Measurements from ENCODE around the gene GAN. TPM values are rescaled to one million over a fixed set of nuclear protein-coding genes. Genes with fewer than 3 reads are reported as not detected.

The GAN gene
- total RNA-seq, 3 donors from 2014 or later: 15.5 to 23.2 (median 21.1) TPM

DNA sequence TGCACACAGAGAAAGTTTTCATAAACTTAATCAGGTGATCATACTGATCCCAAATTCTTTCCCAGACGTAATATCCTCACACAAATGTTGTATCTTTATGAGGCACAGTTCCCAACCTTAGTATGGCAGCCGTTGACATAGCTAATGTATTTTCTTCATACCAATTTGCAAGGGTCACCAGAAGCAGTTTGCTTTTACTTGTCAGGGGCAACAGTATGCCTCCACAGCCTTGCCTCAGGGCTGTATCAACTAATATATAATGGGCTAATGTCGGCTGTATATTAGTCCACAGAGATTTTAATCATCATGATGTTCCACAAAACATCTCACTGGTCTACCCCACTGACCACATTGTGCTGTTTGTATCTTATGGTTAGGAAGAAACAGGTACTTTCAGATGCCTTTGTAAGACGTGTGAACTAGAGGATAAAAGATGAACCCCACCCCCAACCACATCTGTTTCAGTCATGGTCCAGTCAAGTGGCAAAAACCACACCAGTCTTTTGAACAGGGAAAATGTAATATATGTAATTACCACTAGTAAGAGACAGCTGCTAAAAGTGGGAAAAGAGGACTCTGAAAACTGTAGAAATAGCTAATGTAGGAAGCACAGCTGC is 55.2 kb downstream of the GAN start:
- ATAC-seq: no peak
- no peak for DNase-seq
- Histone ChIP-seq H3K9me3 (no peaks in the 10 kb centered on the region), H3K4me1 (ENCODE audit: low read depth) (no peaks in the 10 kb centered on the region), H3K4me3 (no peak overlapping the region), H3K36me3 (ENCODE audit: low read depth) (no peaks in the 10 kb centered on the region)
- intact Hi-C loops (cut with DNase I, micrococcal nuclease): no loop called here
- TF ChIP-seq, protein P1, sequence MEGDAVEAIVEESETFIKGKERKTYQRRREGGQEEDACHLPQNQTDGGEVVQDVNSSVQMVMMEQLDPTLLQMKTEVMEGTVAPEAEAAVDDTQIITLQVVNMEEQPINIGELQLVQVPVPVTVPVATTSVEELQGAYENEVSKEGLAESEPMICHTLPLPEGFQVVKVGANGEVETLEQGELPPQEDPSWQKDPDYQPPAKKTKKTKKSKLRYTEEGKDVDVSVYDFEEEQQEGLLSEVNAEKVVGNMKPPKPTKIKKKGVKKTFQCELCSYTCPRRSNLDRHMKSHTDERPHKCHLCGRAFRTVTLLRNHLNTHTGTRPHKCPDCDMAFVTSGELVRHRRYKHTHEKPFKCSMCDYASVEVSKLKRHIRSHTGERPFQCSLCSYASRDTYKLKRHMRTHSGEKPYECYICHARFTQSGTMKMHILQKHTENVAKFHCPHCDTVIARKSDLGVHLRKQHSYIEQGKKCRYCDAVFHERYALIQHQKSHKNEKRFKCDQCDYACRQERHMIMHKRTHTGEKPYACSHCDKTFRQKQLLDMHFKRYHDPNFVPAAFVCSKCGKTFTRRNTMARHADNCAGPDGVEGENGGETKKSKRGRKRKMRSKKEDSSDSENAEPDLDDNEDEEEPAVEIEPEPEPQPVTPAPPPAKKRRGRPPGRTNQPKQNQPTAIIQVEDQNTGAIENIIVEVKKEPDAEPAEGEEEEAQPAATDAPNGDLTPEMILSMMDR (IDR thresholded peaks at IDR 0.05): no peak

DNA sequence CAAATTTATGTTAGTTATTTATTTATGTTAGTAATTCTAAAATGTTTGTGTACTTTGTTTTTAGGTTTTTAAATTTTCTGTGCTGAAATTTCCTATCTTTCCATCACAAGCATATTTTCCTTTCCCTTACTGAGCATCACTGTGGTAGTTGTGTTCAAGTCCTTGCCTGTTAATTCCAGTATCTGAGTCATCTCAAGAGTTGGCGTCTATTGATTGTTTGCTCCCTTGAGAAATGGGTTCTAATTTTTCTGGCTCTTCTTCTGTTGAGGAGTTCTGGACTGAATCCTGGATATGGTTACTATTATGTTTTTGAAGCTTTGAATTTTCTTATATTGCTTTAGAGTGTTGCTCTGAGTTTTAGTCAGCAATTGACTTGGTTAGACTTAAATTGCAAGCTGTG is 56.3 kb downstream of the GAN start:
- H3K9me3 ChIP-seq: no peaks in the 10 kb centered on the region
- intact Hi-C loops (cut with DNase I, micrococcal nuclease): no loop called here
- H3K4me1 ChIP-seq (ENCODE audit: low read depth): no peaks in the 10 kb centered on the region
- ATAC-seq (no peak), DNase-seq (no peak)
- TF ChIP-seq, protein P1 (IDR thresholded peaks at IDR 0.05): no peak
- no peak overlapping the region for H3K4me3 ChIP-seq
- H3K36me3 ChIP-seq (ENCODE audit: low read depth): no peaks in the 10 kb centered on the region

DNA sequence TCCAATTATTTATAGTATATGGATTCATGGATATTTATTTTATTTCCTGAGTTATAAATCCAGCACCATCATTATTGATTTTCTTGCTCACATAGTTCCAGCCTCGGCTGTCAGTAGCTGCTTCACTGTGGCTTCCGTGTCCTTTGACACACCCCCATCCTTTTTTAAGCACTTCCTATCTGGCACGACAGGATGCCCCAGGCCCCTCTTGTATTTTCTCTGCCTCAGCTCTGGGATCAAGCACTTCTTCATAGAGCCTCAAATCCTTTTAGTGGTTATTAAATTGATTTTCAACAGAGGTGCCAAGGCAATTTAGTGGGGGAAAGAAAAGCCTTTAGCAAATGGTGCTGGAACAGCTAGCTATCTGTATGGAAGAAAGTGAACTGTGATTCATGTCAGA is 59.8 kb downstream of the GAN start:
- TF ChIP-seq, protein P1 (IDR thresholded peaks at IDR 0.05): no peak
- ATAC-seq: no peak

DNA sequence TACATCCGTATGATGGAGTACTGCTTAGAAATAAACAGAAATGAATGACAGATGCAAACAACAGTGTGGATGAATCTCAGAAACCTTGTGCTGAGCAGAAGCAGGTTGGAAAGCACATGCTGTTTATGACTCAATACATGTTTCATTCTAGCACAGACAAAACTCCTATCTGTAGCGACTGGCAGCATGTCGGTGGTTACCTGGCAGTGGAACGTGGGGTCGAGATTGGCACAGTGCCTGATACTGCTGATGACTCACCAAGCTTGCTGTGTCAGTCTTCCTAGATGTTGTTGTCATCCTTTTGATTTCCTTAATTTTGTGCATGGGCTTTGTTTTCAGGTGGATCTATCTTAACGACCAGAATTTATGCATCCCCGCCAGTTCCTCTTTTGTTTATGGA is 62.1 kb downstream of the GAN start:
- Histone ChIP-seq H3K36me3 (ENCODE audit: low read depth) (no peaks in the 10 kb centered on the region), H3K4me1 (ENCODE audit: low read depth) (no peaks in the 10 kb centered on the region), H3K4me3 (no peak overlapping the region), H3K9me3 (no peaks in the 10 kb centered on the region)
- TF ChIP-seq, protein P1 (IDR thresholded peaks at IDR 0.05): no peak
- ATAC-seq (no peak), DNase-seq (no peak)
- intact Hi-C loops (cut with DNase I, micrococcal nuclease): no loop called here

More for the DNA sequence above, 59.8 kb downstream of the GAN start:
- intact Hi-C loops (cut with DNase I, micrococcal nuclease): no loop called here
- Histone ChIP-seq H3K36me3 (ENCODE audit: low read depth) (no peaks in the 10 kb centered on the region), H3K4me3 (no peak overlapping the region), H3K9me3 (no peaks in the 10 kb centered on the region), H3K4me1 (ENCODE audit: low read depth) (no peaks in the 10 kb centered on the region)
- no peak for DNase-seq

DNA sequence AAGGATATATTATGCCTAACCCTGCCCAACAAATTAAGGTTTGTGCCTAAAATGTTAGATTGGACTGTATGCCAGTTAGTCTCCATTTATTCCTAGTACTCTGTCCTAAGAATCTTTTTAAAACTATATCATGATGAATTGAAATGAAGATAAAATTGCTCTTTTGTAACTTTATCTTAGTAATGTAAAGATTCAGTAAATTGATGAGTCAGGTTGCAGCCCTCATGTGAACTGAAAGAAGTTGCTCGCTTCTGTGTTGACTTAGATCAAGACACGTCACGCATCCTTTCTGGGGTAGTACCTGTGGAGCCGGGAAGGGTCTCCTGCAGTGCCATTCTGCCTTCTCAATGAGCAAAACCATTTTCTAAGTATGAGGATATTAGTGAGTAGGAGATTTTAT is 63.3 kb downstream of the GAN start:
- Histone ChIP-seq H3K4me1 (ENCODE audit: low read depth) (no peaks in the 10 kb centered on the region), H3K9me3 (no peaks in the 10 kb centered on the region), H3K4me3 (no peak overlapping the region), H3K36me3 (ENCODE audit: low read depth) (no peaks in the 10 kb centered on the region)
- ATAC-seq: no peak
- intact Hi-C loops (cut with DNase I, micrococcal nuclease): no loop called here
- no peak for DNase-seq
- TF ChIP-seq, protein P1 (IDR thresholded peaks at IDR 0.05): no peak

DNA sequence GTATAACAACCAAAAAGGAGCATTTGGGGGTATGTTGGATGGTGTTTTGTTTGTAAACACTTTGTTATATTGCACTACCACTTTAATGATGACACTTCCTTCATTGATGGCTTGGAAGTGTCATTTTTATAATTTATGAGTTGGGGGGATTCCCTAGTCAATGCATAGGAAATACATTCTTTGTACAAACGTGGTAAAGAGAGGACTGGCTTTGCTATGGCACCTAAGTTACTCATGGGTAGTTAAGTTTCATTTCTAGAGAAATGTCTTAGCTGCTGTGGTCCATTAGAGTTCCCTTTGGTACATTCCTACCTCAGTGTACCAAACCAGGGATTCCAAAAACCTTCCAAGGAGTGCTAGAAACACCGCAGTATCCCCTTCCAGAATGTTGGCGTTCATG is 66.2 kb downstream of the GAN start:
- Histone ChIP-seq H3K9me3 (no peaks in the 10 kb centered on the region), H3K4me3 (no peak overlapping the region), H3K36me3 (ENCODE audit: low read depth) (no peaks in the 10 kb centered on the region), H3K4me1 (ENCODE audit: low read depth) (no peaks in the 10 kb centered on the region)
- DNase-seq (no peak), ATAC-seq (no peak)
- TF ChIP-seq, protein P1 (IDR thresholded peaks at IDR 0.05): no peak
- intact Hi-C loops (cut with DNase I, micrococcal nuclease): no loop called here
